8988T (cell line): ENCODE measurements around the gene PTGES3L.
A peak's percentile ranks its signal among the peaks of the same experiment; 100 is the strongest.
"Not testable (repeated sequence)": the region's sequence is repeated elsewhere in the genome, so short reads cannot be mapped to it uniquely, and the experiment has no call there.

Source experiments
- DNase-seq: peaks from one replicate; pipeline ENCODE4 v3.0.0; 2011

PTGES3L gene

GRCh38 chr17:42980274-42980765, 440 bp upstream of the PTGES3L start, which contains the start of gene RUNDC1:
Gene RUNDC1 (plus strand): TSS chr17:42980565. CDS start chr17:42980577, 12 bp downstream.
- DNase-seq = peak; percentile 79

DNA sequence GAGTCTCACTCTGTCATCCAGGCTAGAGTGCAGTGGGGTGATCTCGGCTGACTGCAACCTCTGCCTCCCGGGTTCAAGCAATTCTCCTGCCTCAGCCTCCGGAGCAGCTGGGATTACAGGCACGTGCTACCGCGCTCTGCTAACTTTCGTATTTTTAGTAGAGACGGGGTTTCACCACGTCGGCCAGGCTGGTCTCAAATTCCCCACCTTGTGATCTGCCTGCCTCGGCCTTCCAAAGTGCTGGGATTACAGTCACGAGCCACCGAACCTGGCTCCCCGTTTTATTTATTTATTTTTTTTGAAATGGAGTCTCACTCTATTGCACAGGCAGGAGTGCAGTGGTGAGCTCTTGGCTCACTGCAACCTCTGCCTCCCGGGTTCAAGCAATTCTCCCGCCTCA, 4.2 kb downstream of the PTGES3L start:
- not testable (repeated sequence) for DNase-seq

DNA sequence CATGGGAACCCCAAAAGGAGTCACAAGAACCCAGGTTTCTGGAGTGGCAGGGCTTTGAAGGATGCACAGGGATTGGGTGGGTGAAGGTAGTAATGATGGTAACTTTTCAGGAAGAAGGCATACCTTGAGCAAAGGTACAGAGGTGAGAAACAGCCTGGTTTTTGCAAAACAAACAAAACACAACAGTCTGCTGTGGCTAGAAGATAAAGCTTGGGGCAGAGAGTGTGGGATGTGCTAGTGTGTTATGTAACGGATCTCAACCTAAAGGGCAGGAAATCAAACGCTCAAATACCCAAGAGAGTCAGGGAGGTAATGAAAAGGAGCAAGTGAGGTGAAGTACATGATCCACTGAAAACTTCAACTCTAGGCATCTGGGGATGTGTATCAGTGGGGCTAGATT, 4.6 kb downstream of the PTGES3L start:
- no peak for DNase-seq

DNA sequence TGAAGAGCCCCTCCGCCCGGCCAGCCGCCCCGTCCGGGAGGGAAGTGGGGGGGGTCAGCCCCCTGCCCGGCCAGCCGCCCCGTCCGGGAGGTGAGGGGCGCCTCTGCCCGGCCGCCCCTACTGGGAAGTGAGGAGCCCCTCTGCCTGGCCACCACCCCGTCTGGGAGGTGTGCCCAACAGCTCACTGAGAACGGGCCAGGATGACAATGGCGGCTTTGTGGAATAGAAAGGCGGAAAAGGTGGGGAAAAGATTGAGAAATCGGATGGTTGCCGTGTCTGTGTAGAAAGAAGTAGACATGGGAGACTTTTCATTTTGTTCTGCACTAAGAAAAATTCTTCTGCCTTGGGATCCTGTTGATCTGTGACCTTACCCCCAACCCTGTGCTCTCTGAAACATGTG, 6.6 kb downstream of the PTGES3L start:
- not testable (repeated sequence) for DNase-seq

GRCh38 chr17:42971589-42971988, 8.3 kb downstream of the PTGES3L start:
- no peak for DNase-seq

DNA sequence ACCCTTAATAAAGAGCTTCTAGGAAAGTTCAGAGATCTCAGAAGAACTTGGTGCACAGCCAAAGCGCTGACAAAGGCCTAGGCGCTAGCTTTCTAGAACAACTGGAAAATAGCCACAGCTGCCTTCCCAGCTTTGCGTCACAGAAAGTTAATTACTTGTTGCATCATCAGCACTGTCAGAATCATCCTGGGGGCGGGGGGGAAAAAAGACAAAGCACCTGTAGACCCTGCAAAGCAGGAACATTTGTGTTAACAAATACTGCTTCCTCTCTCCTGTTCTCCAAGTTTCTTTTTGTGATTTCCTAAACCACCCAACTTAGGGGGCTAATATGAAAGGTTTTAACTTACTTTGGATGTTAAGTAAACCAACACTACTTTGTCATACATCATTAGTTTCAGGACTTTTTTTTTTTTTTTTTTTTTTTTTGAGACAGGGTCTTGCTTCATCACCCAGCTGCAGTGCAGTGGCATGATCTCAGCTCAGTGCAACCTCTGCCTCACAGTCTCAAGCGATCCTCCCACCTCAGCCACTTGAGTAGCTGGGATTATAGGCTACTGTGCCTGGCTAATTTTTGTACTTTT, 10.8 kb downstream of the PTGES3L start:
- DNase-seq = no peak

DNA sequence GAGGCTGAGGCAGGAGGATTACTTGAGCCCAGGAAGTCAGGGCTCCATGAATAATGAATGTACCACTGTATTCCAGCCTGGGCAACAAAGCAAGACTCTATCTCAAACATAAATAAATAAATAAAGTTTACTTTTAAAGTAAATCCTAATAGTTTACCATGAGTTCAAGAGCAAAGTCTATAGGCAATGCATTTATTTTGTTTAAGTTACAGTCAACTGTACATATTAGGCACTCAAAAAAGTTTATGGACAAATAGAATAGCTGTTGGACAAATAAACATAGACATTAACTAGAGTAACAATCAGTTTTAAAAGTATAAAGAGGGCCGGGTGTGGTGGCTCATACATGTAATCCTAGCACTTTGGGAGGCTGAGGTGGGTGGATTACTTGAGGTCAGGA, 12.0 kb downstream of the PTGES3L start:
- no peak for DNase-seq

DNA sequence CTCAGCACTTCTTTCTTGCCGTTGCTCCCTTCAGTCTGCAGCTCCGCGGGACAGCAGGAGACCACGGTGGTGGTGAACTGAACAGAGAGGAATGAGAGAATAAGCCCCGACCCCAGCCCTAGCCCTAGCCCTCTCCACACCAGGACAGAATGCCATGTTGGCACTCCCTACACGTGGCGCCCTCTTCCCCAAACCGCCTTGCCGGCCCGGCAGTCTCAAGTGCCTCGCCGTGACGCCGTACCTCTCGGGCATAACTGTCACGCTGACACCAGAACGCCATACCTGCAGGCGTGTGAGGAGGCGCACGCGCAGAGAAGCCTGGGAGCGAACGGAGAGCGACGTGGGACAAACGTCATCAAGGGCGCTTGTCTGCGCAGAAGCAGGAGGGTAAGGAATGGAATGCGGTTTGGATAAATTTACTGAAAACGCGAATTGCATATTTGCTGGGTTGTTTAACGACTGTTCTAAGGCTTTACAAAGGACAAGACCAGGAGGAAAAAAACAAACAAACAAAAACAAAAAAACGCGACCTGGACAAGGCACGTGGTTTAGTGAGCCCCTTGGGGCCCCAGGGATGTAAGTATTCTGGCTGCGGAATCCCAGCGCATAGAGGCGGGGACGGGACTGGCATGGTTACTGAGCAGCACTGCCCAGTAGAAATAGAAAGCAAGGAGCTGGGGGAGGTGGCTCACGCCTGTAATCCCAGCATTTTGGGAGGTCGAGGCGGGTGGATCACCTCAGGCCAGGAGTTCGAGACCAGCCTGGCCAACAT, 15.5 kb downstream of the PTGES3L start, which contains the start of gene AARSD1:
Gene AARSD1, minus strand, starts transcription at position 294 of the 772 bp plus-strand sequence. Its CDS starts 14 bp downstream, at position 280.
- DNase-seq = peak; percentile 46

- DNase-seq = no peak
Measured at GRCh38 chr17:42953669-42954068, 26.2 kb downstream of the PTGES3L start.

DNA sequence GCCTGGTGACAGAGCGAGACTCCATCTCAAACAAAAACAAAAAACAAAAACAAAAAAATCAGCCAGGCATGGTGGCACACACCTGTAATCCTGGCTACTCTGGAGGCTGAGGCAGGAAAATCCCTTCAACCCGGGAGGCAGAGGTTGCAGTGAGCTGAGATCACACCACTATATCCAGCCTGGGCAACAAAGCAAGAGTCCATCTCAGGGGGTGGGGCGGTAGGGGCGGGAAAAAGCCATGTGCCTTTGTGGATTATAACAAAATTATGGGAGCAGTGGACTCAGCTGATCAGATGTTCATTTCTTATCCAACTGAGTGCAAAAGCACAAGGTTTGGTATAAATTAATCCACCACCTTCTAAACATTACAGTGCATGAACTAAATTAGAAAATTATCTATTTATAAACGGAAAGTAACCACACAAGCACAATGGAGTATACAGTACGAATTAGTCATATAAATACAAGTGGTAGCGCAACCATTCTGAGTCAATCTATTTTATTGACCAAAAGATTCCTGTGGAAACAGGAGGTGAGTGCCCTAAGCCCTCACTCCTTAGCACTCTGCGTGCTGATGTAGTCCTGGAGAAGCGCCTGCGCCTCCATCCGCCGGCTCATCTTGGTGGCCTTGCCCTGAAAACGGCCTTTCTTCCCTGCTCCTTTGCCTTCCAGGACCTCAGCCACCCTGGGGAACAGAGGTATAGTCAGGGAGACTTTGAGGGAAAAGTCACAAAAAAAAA, 29.7 kb downstream of the PTGES3L start:
- DNase-seq = no peak

- no peak for DNase-seq
Measured at GRCh38 chr17:42946812-42947211, 33.1 kb downstream of the PTGES3L start.

GRCh38 chr17:42944211-42944610, 35.7 kb downstream of the PTGES3L start:
- DNase-seq = no peak

DNA sequence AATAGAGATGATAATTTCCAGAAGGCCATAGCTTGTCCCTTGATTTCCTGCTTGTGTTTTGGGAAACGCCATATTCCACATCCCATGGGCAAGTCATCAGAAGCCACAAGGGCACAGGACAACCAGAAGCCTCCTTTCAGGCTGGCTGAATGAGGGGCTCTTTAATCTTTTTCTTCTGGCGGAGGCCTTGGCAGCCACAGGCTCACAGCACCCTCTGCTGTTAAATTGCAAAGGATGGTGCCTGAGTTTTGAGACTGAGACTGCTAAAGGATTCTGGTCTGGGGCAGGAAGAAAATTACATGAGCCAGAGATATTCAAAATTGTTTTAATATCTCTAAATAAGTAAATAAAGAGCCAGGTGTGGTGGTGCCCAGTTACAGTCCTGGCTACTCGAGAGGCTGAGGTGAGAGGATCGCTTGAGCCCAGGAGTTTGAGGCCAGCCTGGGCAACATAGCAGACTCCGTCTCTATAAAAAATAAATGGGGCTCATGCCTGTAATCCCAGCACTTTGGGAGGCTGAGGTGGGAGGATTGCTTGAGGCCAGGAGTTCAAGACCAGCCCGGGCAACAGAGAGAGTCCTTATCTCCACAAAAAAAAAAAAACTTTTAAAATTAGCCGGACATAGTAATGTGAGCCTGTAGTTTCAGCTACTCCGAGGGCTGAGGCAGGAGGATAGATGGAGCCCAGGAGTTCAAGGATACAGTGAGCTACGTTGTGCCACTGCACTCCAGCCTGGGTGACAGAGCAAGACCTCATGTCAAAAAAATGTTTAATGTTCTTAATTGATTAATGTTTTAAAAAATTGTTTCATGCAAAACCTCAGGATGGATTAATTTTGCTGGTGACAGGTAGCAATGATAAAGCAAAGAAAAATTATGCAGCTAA, 41.9 kb downstream of the PTGES3L start:
- DNase-seq = peak; percentile 43

DNA sequence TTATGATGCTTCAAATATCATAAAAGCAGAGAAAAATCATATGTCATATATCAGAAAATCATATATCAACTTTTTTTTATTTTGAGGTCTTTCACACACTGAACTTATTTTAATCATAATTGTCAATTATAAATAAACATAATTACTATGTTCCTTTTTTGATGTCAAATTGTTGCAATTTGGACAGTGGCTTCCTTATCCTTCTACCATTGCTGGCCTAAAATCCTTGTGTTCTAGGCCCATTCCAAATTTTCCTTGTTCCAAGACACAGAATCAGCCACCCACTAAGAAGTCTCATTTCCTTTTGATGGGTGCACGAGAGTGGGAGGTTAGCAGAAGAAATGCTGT, 50.4 kb downstream of the PTGES3L start:
- no peak for DNase-seq

DNA sequence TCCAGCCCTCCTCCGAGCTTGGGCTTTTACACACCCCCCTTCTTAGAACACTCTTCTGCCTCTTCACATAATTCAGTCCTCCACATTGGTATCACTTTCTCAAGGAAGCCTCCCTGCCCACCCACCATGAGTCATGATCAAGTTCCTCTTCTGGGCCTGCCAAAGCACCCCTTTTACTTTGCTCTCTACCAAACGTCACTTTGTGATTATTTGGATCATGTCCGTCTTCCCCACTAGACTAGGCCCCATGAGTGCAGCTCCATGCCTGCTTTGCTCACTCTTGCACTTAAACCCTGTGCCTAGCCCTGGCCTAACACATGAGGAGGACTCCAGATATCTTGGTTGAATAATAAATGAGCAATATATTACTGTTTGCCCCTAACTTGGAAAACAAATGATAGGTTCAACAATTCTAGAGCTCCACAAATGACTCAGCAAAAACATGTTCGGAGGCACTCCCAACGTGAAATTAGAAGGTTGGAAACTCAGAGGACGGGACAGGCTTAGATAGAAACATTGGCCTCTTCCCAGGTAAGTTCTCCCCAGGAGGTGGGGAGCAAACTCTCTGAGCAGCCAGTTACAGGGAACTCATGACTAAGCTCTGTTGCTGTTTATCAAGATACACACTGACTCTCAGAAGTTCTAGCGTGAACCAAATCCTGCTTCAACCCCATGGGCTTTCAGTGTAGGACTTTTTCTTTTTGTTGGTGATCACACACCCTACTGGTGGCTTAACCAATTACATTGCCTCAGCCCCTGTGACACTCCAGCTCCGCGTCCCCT, 51.0 kb downstream of the PTGES3L start:
- DNase-seq = peak; percentile 54

DNA sequence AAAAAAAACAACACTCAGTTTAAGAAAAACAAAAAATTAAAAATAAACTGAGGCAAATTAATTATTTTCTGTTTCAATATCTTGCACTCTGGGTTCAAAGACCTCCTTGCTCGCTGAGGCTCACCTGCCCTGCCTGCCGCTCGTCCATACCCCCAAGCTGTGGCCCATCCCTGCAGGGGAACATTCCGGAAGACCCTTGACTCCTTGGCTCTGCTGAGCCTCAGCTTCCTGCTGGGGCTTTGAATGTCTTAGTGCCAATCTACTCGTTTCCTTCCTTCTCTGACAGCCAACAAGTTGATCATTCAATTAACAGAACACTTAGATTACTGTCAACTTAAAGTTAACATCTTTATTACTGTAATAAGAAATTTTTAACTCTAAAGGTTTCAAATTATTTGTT, 55.0 kb downstream of the PTGES3L start:
- no peak for DNase-seq

DNA sequence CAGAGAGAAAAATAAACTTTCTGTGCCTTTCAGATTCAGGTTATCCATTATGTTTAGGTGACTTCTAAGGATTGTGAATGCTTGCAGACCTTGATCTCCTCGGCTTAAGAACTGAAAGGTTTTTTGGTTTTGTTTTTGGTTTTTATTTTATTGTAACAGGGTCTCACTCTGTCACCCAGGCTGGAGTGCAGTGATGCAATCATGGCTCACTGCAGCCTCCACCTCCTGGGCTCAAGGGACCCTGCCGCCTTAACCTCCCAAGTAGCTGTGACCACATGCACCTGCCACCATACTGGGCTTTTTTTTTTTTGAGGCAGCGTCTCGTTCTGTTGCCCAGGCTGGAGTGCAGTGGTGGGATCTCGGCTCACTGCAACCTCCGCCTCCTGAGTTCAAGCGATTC, 56.4 kb downstream of the PTGES3L start:
- DNase-seq = not testable (repeated sequence)

DNA sequence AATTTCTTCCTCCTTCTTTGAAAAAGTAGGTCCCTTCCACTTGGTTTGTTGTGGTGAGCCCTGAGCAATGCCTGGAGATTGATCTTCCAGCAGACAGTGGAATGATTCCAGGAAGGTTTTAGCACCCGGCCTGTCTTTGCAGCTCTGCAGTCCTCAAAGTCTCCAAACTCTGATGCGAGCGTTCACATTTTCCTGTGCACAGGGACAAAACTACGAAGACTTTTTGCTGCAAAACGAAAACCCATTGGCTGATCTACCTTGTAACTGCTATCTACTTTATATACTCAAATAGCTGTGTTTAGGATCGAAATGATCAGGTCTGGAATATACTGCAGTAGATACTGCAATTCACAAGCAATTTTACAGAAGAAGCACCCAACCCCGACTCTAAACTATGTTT, 57.6 kb downstream of the PTGES3L start:
- no peak for DNase-seq

- DNase-seq = no peak
Measured at GRCh38 chr17:42920922-42921321, 59.0 kb downstream of the PTGES3L start.

DNA sequence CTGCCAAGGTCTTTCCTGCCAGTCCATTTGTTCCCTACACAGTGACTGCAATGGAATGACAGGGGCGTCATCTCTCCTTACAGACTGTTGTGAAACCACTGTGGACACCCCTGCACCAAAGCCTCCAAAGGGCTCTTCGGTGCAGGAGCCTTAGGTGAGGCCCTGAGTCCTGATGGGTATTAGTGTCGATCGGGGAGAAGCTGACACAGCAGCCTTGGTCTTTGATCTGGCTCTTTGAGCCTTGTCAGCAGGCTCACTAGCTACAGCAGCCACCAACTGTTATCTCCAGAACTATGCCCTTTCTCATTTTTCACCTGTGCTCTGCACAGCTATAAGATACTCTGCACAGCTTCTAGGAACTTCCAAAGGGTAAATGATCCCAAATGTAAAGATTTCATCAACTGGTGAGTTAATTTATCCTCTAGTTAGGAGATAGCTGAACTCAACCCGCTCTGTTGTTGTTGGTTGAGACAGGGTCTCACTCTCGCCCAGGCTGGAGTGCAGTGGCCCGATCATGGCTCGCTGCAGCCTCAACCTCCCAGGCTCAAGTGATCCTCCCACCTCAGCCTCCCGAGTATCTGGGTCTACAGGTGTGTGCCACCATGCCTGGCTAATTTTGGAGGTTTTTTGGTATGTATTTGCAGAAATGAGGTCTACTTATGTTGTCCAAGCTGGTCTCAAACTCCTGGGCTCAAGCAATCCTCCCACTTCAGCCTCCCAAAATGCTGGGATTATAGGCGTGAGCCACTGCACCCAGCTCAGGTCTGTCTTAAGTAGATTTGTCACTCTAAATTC, 59.6 kb downstream of the PTGES3L start:
- no peak for DNase-seq

DNA sequence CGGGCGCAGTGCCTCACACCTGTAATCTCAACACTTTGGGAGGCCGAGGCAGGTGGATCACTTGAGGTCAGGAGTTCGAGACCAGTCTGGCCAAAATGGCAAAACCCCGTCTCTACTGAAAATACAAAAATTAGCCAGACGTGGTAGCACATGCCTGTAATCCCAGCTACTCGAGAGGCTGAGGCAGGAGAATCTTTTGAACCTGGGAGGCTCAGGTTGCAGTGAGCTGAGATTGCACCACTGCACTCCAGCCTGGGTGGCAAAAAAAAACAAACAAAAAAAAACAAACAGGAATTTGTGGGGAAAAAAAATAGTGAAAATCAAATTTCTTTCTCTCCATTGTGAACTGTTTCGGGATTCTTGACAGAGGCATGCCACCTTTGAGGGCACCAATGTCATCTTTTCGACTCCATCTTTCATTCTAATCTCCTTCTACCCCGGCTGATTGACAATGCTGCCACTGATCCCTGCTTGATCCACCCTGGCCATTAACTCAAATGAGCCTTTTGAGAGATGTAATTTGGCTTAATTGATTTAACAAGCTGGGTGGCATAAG, 60.3 kb downstream of the PTGES3L start:
- not testable (repeated sequence) for DNase-seq
